T-helper 17 cell (primary cell): ENCODE data around the gene GOLGA8S. TPM values are rescaled to one million over a fixed set of nuclear protein-coding genes. Genes with fewer than 3 reads are reported as not detected.
"Not testable (repeated sequence)": the region's sequence is repeated elsewhere in the genome, so short reads cannot be mapped to it uniquely, and the experiment has no call there.

Experiments
- ATAC-seq: fragments of 150-1000 bp; cut with Tn5 transposase; 2 replicates; pipeline ENCODE4 v1.10.0; 2021; ENCODE audit warnings: mild to moderate bottlenecking, moderate library complexity
- DNase-seq, 3 donors: peaks; one replicate each; pipeline versions ENCODE4 v3.0.0 to v3.0.0-alpha.2; 2020 to 2021
- H3K9me3 ChIP-seq: one replicate; pipeline ENCODE4 v1.7.0; 2013; ENCODE audit warnings: low read length, mild to moderate bottlenecking; ENCODE audit not compliant: control insufficient read depth, poor library complexity, severe bottlenecking
- H3K27ac Mint-ChIP-seq: one replicate; pipeline ENCODE4 v1.8.0; 2022; ENCODE audit warnings: mild to moderate bottlenecking, moderate library complexity, mixed read lengths
- H3K27me3 Mint-ChIP-seq: one replicate; pipeline ENCODE4 v1.8.0; 2022; ENCODE audit warnings: mixed read lengths
- H3K36me3 Mint-ChIP-seq: one replicate; pipeline ENCODE4 v1.8.0; 2022; ENCODE audit warnings: low read depth, mixed read lengths
- H3K4me1 Mint-ChIP-seq: one replicate; pipeline ENCODE4 v1.8.0; 2022; ENCODE audit warnings: mild to moderate bottlenecking, mixed read lengths
- H3K4me3 Mint-ChIP-seq: one replicate; pipeline ENCODE4 v1.8.0; 2022; ENCODE audit warnings: mild to moderate bottlenecking, moderate library complexity, mixed read lengths
- total RNA-seq, 4 donors: library from RNA in 2 of 4; stranded (reverse) in 2 of 4; gene quantifications; one replicate each; pipeline ENCODE4 v1.2.3 and lab custom pipeline; 2022 to 2026

Gene GOLGA8S
- total RNA-seq (under 1 TPM; 0.07 to 0.21 TPM), total RNA-seq (lab: John Stamatoyannopoulos, UW) (0 reads per million in 2 donors)

GRCh38 chr15:23354448-23354847, at the start of gene GOLGA8S:
Gene GOLGA8S, plus strand, starts transcription at chr15:23354748. Its CDS starts 62 bp downstream, at chr15:23354810.
- not testable (repeated sequence) for H3K4me3 Mint-ChIP-seq, DNase-seq, ATAC-seq, H3K36me3 Mint-ChIP-seq, H3K9me3 ChIP-seq, H3K4me1 Mint-ChIP-seq, H3K27me3 Mint-ChIP-seq, H3K27ac Mint-ChIP-seq

- ATAC-seq, H3K27me3 Mint-ChIP-seq, H3K9me3 ChIP-seq, H3K36me3 Mint-ChIP-seq, DNase-seq: not testable (repeated sequence)
- peak overlapping the region; percentile 88 for H3K27ac Mint-ChIP-seq
- peaks cover 17% of the 10 kb centered on the region for H3K4me1 Mint-ChIP-seq
- H3K4me3 Mint-ChIP-seq = peak overlapping the region; percentile 94
These were observed 49.7 kb upstream of the GOLGA8S start for GRCh38 chr15:23304805-23305204.

- not testable (repeated sequence) for H3K27me3 Mint-ChIP-seq, DNase-seq, H3K36me3 Mint-ChIP-seq, ATAC-seq, H3K9me3 ChIP-seq
- peaks cover 17% of the 10 kb centered on the region for H3K4me1 Mint-ChIP-seq
- H3K4me3 Mint-ChIP-seq = peak overlapping the region; percentile 50
- H3K27ac Mint-ChIP-seq = peak overlapping the region; percentile 24
These were observed 48.6 kb upstream of the GOLGA8S start for GRCh38 chr15:23305921-23306320.

- H3K4me3 Mint-ChIP-seq, DNase-seq: not testable (repeated sequence)
These were observed 43.3 kb upstream of the GOLGA8S start for GRCh38 chr15:23311233-23311632.

GRCh38 chr15:23334096-23334495, 20.5 kb upstream of the GOLGA8S start, which contains the start of gene GOLGA6L26:
Gene GOLGA6L26, minus strand, starts transcription at chr15:23334196. Its CDS starts 61 bp downstream, at chr15:23334135.
- not testable (repeated sequence) for H3K27ac Mint-ChIP-seq, H3K36me3 Mint-ChIP-seq, H3K4me3 Mint-ChIP-seq, H3K4me1 Mint-ChIP-seq, H3K27me3 Mint-ChIP-seq, H3K9me3 ChIP-seq, DNase-seq, ATAC-seq

More at GRCh38 chr15:23311233-23311632, 43.3 kb upstream of the GOLGA8S start:
- not testable (repeated sequence) for H3K27me3 Mint-ChIP-seq, ATAC-seq, H3K4me1 Mint-ChIP-seq, H3K9me3 ChIP-seq, H3K36me3 Mint-ChIP-seq, H3K27ac Mint-ChIP-seq

- not testable (repeated sequence) for H3K36me3 Mint-ChIP-seq, H3K4me1 Mint-ChIP-seq, DNase-seq, H3K27ac Mint-ChIP-seq, H3K4me3 Mint-ChIP-seq, ATAC-seq, H3K9me3 ChIP-seq, H3K27me3 Mint-ChIP-seq
These were observed 8.1 kb downstream of the GOLGA8S start for GRCh38 chr15:23362622-23363021.

- H3K4me1 Mint-ChIP-seq, H3K27me3 Mint-ChIP-seq, H3K36me3 Mint-ChIP-seq, H3K27ac Mint-ChIP-seq, DNase-seq, H3K9me3 ChIP-seq, H3K4me3 Mint-ChIP-seq, ATAC-seq: not testable (repeated sequence)
These were observed 9.7 kb downstream of the GOLGA8S start for GRCh38 chr15:23364261-23364660.

- H3K9me3 ChIP-seq = no peaks in the 10 kb centered on the region
- DNase-seq (no peak), ATAC-seq (no peak)
- Mint-ChIP-seq H3K36me3 (no peaks in the 10 kb centered on the region), H3K4me3 (no peak overlapping the region), H3K27ac (no peak overlapping the region), H3K4me1 (no peaks in the 10 kb centered on the region), H3K27me3 (peaks cover 8% of the 10 kb centered on the region)
These were observed 16.0 kb downstream of the GOLGA8S start for GRCh38 chr15:23370578-23370977.

- H3K36me3 Mint-ChIP-seq, H3K27ac Mint-ChIP-seq, ATAC-seq, DNase-seq, H3K27me3 Mint-ChIP-seq, H3K9me3 ChIP-seq, H3K4me1 Mint-ChIP-seq, H3K4me3 Mint-ChIP-seq: not testable (repeated sequence)
These were observed 16.6 kb downstream of the GOLGA8S start for GRCh38 chr15:23371134-23371533.

GRCh38 chr15:23371868-23372267, 17.3 kb downstream of the GOLGA8S start:
- H3K36me3 Mint-ChIP-seq, H3K27ac Mint-ChIP-seq, H3K9me3 ChIP-seq, DNase-seq, ATAC-seq, H3K4me3 Mint-ChIP-seq, H3K4me1 Mint-ChIP-seq: not testable (repeated sequence)
- peaks cover 15% of the 10 kb centered on the region for H3K27me3 Mint-ChIP-seq

GRCh38 chr15:23372284-23372683, 17.7 kb downstream of the GOLGA8S start:
- ATAC-seq (no peak), DNase-seq (no peak)
- H3K9me3 ChIP-seq = no peaks in the 10 kb centered on the region
- H3K27ac Mint-ChIP-seq = no peak overlapping the region
- no peaks in the 10 kb centered on the region for H3K4me1 Mint-ChIP-seq
- H3K4me3 Mint-ChIP-seq = no peak overlapping the region
- H3K36me3 Mint-ChIP-seq = no peaks in the 10 kb centered on the region
- H3K27me3 Mint-ChIP-seq = peaks cover 15% of the 10 kb centered on the region

- not testable (repeated sequence) for H3K4me3 Mint-ChIP-seq, ATAC-seq, DNase-seq, H3K36me3 Mint-ChIP-seq, H3K27ac Mint-ChIP-seq, H3K4me1 Mint-ChIP-seq, H3K9me3 ChIP-seq
- peaks cover 15% of the 10 kb centered on the region for H3K27me3 Mint-ChIP-seq
These were observed 18.5 kb downstream of the GOLGA8S start for GRCh38 chr15:23372891-23373600.

GRCh38 chr15:23374226-23374625, 19.7 kb downstream of the GOLGA8S start:
- peaks cover 15% of the 10 kb centered on the region for H3K27me3 Mint-ChIP-seq
- not testable (repeated sequence) for H3K36me3 Mint-ChIP-seq, H3K9me3 ChIP-seq, H3K4me1 Mint-ChIP-seq, ATAC-seq, H3K4me3 Mint-ChIP-seq, DNase-seq, H3K27ac Mint-ChIP-seq

GRCh38 chr15:23378946-23379345, 24.4 kb downstream of the GOLGA8S start:
- not testable (repeated sequence) for H3K4me1 Mint-ChIP-seq, DNase-seq, H3K36me3 Mint-ChIP-seq, H3K27ac Mint-ChIP-seq, H3K9me3 ChIP-seq, H3K4me3 Mint-ChIP-seq, ATAC-seq
- H3K27me3 Mint-ChIP-seq = peaks cover 17% of the 10 kb centered on the region
